ENCODE data around the gene AATF. TPM values are rescaled to one million over a fixed set of nuclear protein-coding genes. Genes with fewer than 3 reads are reported as not detected.

The AATF gene
- total and polyA plus RNA-seq, 9 of the 15 experiments (the other 6 are each of a cell fraction or from before 2014, with no cell fraction given) = 34.5 to 133 (median 90.1) TPM

- in situ Hi-C loops (cut with MboI) = no loop called here
- no peak for ATAC-seq
- H3K27ac ChIP-seq (ENCODE audit: extremely low read depth, low read depth, low read length) = no peak overlapping the region
- H3K4me3 ChIP-seq = no peak overlapping the region
- no peak for FAIRE-seq
- H3K36me3 ChIP-seq (ENCODE audit: control insufficient read depth, insufficient read depth, low read length) = no peaks in the 10 kb centered on the region
- H3K9ac ChIP-seq (ENCODE audit: insufficient read depth in 1 of 2, low read depth in 2 of 2, low read length in 2 of 2) = no peak overlapping the region
- WGBS (ENCODE audit: insufficient coverage, low coverage, missing lambda C conversion rate) = 48% methylated on average over 17 of the region's 17 CpGs
- no peaks in the 10 kb centered on the region for H3K79me2 ChIP-seq (ENCODE audit: control insufficient read depth, insufficient read depth, low read length)
- ChIA-PET CTCF (ENCODE audit: low intra/inter-chr PET ratio) (no interaction called here), POLR2A (no interaction called here)
- intact Hi-C loops (cut with micrococcal nuclease) = no loop called here
- peaks cover 3% of the 10 kb centered on the region for H3K9me1 ChIP-seq (ENCODE audit: control insufficient read depth, insufficient read depth, low read length)
- H4K20me1 ChIP-seq (replicated peaks; ENCODE audit: control insufficient read depth, insufficient read depth, low read length) = peaks cover 15% of the 10 kb centered on the region; the same call in 1 of the 2 replicates
- TF ChIP-seq HNRNPH1 (optimal IDR thresholded peaks at IDR 0.05; ENCODE audit: low read depth, low read length) (no peak), CREB5 (CRISPR knock-in tag; IDR thresholded peaks at IDR 0.05) (no peak), E2F8 (IDR thresholded peaks at IDR 0.05; ENCODE audit: low read depth, partially characterized antibody) (no peak), GATA2 (CRISPR knock-in tag; IDR thresholded peaks at IDR 0.05) (no peak), CC2D1A (IDR thresholded peaks at IDR 0.05) (no peak), E2F5 (CRISPR knock-in tag; IDR thresholded peaks at IDR 0.05) (no peak), NEUROD1 (IDR thresholded peaks at IDR 0.05; ENCODE audit: borderline replicate concordance, low read depth, low read length, partially characterized antibody) (no peak), PTBP1 (IDR thresholded peaks at IDR 0.05; ENCODE audit: low read depth, low read length) (no peak), HDGF (IDR thresholded peaks at IDR 0.05) (no peak), TEAD1 (CRISPR knock-in tag; IDR thresholded peaks at IDR 0.05) (no peak)
- no peak overlapping the region for H2AFZ ChIP-seq (ENCODE audit: low read depth, low read length)
- DNase-seq (ENCODE audit: extremely low read depth in 1 of 4, low spot score in 3 of 4) = no peak
- peaks cover 0 to 36% of the 10 kb centered on the region in 2 experiments; a peak in 3 of 5 replicates for H3K4me1 ChIP-seq (replicated peaks in 1 of 2; ENCODE audit: control insufficient read depth in 2 of 2, insufficient read depth in 2 of 2, low read length in 2 of 2)
- peaks cover 42 to 59% of the 10 kb centered on the region in 2 experiments; a peak in 4 of 5 replicates for H3K27me3 ChIP-seq (ENCODE audit: control insufficient read depth in 2 of 2, insufficient read depth in 2 of 2, low read length in 2 of 2)
- H3K4me2 ChIP-seq (ENCODE audit: insufficient read depth, low read length) = no peak overlapping the region
- no TSS peak for BruUV-seq (replicated peaks)
- no peaks in the 10 kb centered on the region for H3K9me3 ChIP-seq (replicated peaks; ENCODE audit: control insufficient read depth, insufficient read depth, low read depth, low read length)
These were observed 7.3 kb upstream of the AATF start for GRCh38 chr17:36941265-36942010.
